ENCODE results near the gene SLC37A3.

DNA sequence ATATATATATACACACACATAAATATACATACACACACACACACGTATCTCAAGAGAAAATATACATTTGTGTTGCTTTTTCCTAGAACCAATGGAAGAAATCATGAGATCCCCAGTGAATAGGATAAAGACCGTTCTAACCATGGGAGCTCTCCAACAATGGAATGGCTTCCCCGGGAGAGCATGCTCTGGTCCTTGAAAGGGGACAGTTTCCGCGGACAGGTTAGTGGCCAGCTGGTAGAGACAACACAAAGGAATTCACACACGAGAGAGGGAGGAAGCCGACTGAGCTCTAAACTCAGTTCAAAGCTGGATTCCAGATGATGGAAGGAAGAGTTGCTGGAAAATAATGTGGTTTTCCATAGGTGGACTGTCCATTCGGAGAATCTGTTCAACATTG, 72.7 kb downstream of the SLC37A3 start:
- no peak for TF ChIP-seq POLR2A (IDR thresholded peaks at IDR 0.05; ENCODE audit: low read length)
- no peak for TF ChIP-seq GATA1 (IDR thresholded peaks at IDR 0.05; ENCODE audit: low read depth, low read length)
